Measurements from ENCODE around the gene ZNF500.

The ZNF500 gene

DNA sequence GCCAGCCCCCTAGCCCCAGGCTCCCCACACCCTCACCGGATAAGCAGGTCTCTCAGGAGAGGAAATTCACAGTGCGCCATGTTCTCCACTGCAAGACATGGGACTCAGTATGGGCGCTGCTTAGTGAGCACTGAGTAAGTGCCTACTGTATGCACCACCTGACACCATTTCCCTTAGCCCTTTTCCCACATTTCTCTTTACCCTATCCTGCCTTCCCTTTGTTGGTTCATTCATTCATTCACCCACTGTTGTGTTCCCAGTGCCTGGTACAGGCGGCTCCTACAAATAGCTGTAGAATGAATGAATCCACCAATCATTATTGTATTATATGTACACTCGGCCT lies 11.1 kb upstream of the ZNF500 start:
- no peak for TF ChIP-seq YY1 (IDR thresholded peaks at IDR 0.05; ENCODE audit: low read depth)
- TF ChIP-seq TAF1 (IDR thresholded peaks at IDR 0.05; ENCODE audit: low read depth) = no peak
- TF ChIP-seq CREB1 (IDR thresholded peaks at IDR 0.05; ENCODE audit: low read depth) = no peak
- no peak for TF ChIP-seq EGR1 (IDR thresholded peaks at IDR 0.05)
- TF ChIP-seq TEAD4 (IDR thresholded peaks at IDR 0.05) = no peak
- TF ChIP-seq ZBTB7A (IDR thresholded peaks at IDR 0.05; ENCODE audit: low read depth) = no peak
- TF ChIP-seq NFIC (IDR thresholded peaks at IDR 0.05) = no peak
- TF ChIP-seq EP300 (IDR thresholded peaks at IDR 0.05; ENCODE audit: borderline replicate concordance) = no peak
- TF ChIP-seq RAD21 (IDR thresholded peaks at IDR 0.05; ENCODE audit: low read depth) = no peak
- TF ChIP-seq, protein P1, sequence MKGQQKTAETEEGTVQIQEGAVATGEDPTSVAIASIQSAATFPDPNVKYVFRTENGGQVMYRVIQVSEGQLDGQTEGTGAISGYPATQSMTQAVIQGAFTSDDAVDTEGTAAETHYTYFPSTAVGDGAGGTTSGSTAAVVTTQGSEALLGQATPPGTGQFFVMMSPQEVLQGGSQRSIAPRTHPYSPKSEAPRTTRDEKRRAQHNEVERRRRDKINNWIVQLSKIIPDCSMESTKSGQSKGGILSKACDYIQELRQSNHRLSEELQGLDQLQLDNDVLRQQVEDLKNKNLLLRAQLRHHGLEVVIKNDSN (IDR thresholded peaks at IDR 0.05) = no peak
- no peak for TF ChIP-seq TCF12 (IDR thresholded peaks at IDR 0.05; ENCODE audit: low read depth)
- TF ChIP-seq CEBPB (IDR thresholded peaks at IDR 0.05) = no peak
- TF ChIP-seq, protein P2, sequence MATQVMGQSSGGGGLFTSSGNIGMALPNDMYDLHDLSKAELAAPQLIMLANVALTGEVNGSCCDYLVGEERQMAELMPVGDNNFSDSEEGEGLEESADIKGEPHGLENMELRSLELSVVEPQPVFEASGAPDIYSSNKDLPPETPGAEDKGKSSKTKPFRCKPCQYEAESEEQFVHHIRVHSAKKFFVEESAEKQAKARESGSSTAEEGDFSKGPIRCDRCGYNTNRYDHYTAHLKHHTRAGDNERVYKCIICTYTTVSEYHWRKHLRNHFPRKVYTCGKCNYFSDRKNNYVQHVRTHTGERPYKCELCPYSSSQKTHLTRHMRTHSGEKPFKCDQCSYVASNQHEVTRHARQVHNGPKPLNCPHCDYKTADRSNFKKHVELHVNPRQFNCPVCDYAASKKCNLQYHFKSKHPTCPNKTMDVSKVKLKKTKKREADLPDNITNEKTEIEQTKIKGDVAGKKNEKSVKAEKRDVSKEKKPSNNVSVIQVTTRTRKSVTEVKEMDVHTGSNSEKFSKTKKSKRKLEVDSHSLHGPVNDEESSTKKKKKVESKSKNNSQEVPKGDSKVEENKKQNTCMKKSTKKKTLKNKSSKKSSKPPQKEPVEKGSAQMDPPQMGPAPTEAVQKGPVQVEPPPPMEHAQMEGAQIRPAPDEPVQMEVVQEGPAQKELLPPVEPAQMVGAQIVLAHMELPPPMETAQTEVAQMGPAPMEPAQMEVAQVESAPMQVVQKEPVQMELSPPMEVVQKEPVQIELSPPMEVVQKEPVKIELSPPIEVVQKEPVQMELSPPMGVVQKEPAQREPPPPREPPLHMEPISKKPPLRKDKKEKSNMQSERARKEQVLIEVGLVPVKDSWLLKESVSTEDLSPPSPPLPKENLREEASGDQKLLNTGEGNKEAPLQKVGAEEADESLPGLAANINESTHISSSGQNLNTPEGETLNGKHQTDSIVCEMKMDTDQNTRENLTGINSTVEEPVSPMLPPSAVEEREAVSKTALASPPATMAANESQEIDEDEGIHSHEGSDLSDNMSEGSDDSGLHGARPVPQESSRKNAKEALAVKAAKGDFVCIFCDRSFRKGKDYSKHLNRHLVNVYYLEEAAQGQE (IDR thresholded peaks at IDR 0.05; ENCODE audit: low read depth) = no peak
- TF ChIP-seq, protein P3, sequence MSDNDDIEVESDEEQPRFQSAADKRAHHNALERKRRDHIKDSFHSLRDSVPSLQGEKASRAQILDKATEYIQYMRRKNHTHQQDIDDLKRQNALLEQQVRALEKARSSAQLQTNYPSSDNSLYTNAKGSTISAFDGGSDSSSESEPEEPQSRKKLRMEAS (IDR thresholded peaks at IDR 0.05) = no peak
- no peak for TF ChIP-seq FOXM1 (IDR thresholded peaks at IDR 0.05; ENCODE audit: borderline replicate concordance, low read depth)

DNA sequence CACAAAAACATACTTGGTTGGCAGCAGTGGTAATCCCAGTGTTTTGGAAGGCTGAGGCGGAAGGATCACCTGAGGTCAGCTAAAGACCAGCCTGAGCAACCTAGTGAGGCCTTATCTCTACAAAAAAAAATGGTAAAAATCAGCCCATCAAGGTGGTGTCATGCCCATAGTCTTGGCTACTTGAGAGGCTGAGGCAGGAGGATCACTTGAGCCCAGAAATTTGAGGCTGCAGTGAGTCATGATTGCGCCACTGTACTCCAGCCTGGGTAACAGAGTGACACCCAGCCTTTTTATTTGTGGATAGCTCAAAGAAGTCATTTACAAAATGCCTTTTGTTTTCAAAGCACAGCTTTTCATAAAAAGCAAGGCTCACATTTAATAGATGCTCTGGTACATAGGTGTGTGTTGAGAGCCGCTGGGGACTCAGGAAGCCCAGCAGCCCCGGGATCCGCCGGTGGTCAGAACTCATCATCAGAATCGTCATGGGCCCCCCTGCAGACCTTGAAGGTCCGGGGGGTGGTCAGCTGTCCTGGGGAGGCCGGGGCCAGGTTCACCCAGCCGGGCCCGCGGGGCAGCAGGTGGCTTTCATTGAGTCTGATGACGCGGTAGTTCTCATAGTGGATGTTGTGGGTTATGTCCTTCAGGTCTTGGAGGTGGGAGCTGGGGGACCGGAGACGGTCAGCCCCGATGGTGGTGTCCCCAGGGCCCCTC lies 10.5 kb upstream of the ZNF500 start:
- TF ChIP-seq CEBPB (IDR thresholded peaks at IDR 0.05) = no peak
- TF ChIP-seq, protein P1 (IDR thresholded peaks at IDR 0.05) = no peak
- TF ChIP-seq NFIC (IDR thresholded peaks at IDR 0.05) = no peak
- TF ChIP-seq CREB1 (IDR thresholded peaks at IDR 0.05; ENCODE audit: low read depth) = no peak
- no peak for TF ChIP-seq FOXM1 (IDR thresholded peaks at IDR 0.05; ENCODE audit: borderline replicate concordance, low read depth)
- no peak for TF ChIP-seq YY1 (IDR thresholded peaks at IDR 0.05; ENCODE audit: low read depth)
- no peak for TF ChIP-seq TCF12 (IDR thresholded peaks at IDR 0.05; ENCODE audit: low read depth)
- TF ChIP-seq EP300 (IDR thresholded peaks at IDR 0.05; ENCODE audit: borderline replicate concordance) = no peak
- TF ChIP-seq ZBTB7A (IDR thresholded peaks at IDR 0.05; ENCODE audit: low read depth) = no peak

DNA sequence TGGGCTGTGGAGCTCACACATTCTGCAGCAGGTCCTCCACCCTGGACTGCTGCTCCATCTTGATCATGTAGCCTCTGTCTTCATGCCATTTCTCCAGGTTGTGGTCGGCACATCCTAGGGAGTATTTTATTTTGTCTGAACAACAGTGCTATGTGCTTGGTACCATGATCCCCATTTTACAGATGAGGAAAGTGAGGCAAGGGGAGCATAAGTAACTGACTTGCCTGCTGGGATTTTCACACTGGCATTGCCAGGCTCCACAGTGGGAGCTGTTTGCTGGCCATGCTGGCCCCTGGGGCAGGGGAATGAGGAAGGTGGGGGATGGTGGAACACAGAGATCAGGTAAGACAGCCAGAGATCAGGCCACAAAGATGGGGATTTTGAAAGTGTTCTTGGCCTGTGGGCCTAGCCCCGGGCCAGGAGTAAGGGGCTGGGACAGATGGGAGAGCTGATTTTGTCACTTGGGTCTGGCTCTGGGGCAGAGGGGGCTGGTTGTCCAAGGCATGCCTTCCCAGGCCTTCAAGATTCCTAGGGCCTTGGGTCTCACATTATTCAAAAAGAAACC lies 9.3 kb upstream of the ZNF500 start:
- no peak for TF ChIP-seq YY1 (IDR thresholded peaks at IDR 0.05; ENCODE audit: low read depth)
- TF ChIP-seq, protein P2 (IDR thresholded peaks at IDR 0.05; ENCODE audit: low read depth) = no peak
- no peak for TF ChIP-seq CREB1 (IDR thresholded peaks at IDR 0.05; ENCODE audit: low read depth)
- no peak for TF ChIP-seq RAD21 (IDR thresholded peaks at IDR 0.05; ENCODE audit: low read depth)
- TF ChIP-seq, protein P1 (IDR thresholded peaks at IDR 0.05) = no peak
- TF ChIP-seq TEAD4 (IDR thresholded peaks at IDR 0.05) = no peak
- no peak for TF ChIP-seq CEBPB (IDR thresholded peaks at IDR 0.05)
- TF ChIP-seq EP300 (IDR thresholded peaks at IDR 0.05; ENCODE audit: borderline replicate concordance) = no peak
- TF ChIP-seq EGR1 (IDR thresholded peaks at IDR 0.05) = no peak
- TF ChIP-seq, protein P3 (IDR thresholded peaks at IDR 0.05) = no peak
- no peak for TF ChIP-seq NFIC (IDR thresholded peaks at IDR 0.05)
- no peak for TF ChIP-seq ZBTB7A (IDR thresholded peaks at IDR 0.05; ENCODE audit: low read depth)
- no peak for TF ChIP-seq TCF12 (IDR thresholded peaks at IDR 0.05; ENCODE audit: low read depth)
- TF ChIP-seq FOXM1 (IDR thresholded peaks at IDR 0.05; ENCODE audit: borderline replicate concordance, low read depth) = no peak
- no peak for TF ChIP-seq TAF1 (IDR thresholded peaks at IDR 0.05; ENCODE audit: low read depth)

DNA sequence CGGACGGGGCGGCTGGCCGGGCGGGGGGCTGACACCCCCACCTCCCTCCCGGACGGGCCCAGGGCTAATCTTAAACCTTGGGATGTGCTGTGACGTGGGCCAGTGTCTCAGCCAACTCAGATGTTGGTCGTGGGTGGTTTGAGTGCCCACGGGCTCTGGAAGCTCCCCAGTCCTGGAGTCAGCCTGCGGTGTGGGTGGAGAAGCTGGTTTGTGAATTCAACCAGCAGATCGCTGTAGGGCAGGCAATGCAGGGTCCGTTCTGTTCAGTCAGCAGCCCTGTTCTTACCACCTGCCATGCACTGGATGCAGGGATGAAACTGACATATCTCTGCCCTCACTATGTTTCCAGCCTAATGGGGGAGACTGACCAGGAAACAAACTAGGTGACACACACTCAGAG lies 8.0 kb upstream of the ZNF500 start:
- TF ChIP-seq RAD21 (IDR thresholded peaks at IDR 0.05; ENCODE audit: low read depth) (no peak), TCF12 (IDR thresholded peaks at IDR 0.05; ENCODE audit: low read depth) (no peak), CEBPB (IDR thresholded peaks at IDR 0.05) (no peak), TAF1 (IDR thresholded peaks at IDR 0.05; ENCODE audit: low read depth) (no peak), FOXM1 (IDR thresholded peaks at IDR 0.05; ENCODE audit: borderline replicate concordance, low read depth) (no peak)
- TF ChIP-seq, protein P1 (IDR thresholded peaks at IDR 0.05) = no peak
- TF ChIP-seq, protein P2 (IDR thresholded peaks at IDR 0.05; ENCODE audit: low read depth) = no peak

Measured in Ishikawa (cell line).